Measurements from ENCODE around the gene TSC2.
A peak's percentile ranks its signal among the peaks of the same experiment; 100 is the strongest.
"Not testable (repeated sequence)": the region's sequence is repeated elsewhere in the genome, so short reads cannot be mapped to it uniquely, and the experiment has no call there.

TSC2 gene

DNA sequence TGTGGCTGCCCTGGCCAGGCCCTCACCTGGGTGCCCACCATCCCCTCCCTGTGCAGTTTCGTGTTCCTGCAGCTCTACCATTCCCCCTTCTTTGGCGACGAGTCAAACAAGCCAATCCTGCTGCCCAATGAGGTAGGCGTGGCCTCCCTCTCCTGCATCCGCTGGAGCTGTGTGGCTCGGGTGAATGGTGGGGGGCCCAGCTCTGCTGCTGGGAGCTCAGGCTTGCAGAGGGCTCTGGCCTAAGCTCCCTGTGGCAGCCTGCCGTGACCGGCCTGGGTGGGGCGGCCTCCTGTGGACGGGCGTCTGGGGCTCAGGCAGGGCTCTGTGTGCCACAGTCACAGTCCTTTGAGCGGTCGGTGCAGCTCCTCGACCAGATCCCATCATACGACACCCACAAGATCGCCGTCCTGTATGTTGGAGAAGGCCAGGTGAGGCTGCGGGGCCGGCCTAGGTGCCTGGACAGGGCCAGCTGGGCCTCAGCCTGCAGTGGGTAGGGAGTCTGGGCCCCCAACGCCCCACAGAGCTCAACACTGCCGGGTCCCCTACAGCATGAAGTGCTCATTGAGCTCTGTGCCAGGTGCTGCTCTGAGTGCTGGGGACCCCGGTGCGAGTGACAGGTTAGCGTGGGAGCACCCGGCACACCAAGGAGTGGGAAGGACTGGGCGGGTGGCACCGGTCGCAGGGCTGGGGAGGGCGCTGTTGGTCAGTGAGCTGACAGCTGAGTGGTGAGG, 37.3 kb downstream of the TSC2 start:
- DNase-seq (ENCODE audit: low read depth in 2 of 3, low spot score in 1 of 3), result no peak

DNA sequence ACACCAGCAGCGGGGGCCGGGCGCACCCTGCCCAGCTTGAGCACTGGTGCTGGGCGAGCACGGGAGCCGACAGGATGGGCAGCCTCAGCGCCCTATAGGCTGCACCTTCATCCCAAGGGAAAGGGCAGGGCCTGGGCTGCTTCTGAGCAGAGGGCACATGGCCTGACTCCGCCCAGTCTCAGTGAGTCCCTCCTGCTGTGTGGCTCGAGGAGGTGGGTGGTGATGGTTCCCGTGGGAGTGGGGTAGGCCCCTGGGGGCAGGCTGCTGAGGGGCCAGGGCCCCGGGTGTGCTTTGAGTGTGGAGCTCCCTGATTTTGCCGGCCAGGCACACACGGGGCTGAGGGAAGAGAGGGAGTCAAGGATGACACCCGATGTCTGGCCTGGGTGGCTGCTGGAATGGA, 37.9 kb downstream of the TSC2 start:
- DNase-seq (ENCODE audit: low read depth in 2 of 3, low spot score in 1 of 3), result no peak

DNA sequence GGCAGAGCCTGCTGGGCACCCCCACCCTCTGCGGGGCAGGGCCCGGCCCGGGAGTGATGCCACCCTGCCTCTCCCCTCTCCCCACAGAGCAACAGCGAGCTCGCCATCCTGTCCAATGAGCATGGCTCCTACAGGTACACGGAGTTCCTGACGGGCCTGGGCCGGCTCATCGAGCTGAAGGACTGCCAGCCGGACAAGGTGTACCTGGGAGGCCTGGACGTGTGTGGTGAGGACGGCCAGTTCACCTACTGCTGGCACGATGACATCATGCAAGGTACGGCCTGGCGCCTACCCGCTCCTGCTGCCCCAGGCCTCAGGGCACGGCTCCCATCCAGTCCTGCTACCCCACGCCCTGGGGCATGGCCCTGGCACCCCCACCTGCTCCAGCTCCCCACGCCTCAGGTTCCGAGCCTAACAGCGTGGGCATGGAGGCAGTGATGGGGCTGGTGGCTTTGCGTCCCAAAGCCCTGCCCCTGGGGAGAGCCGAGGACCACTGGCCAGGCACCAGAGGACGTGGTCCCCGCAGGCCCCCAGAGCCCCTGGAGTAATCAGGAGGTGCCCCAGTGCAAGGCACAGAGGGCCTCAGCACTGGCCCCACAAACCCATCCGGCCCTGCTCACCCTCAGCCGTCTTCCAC, 38.4 kb downstream of the TSC2 start:
- DNase-seq (ENCODE audit: low read depth in 2 of 3, low spot score in 1 of 3), result no peak

DNA sequence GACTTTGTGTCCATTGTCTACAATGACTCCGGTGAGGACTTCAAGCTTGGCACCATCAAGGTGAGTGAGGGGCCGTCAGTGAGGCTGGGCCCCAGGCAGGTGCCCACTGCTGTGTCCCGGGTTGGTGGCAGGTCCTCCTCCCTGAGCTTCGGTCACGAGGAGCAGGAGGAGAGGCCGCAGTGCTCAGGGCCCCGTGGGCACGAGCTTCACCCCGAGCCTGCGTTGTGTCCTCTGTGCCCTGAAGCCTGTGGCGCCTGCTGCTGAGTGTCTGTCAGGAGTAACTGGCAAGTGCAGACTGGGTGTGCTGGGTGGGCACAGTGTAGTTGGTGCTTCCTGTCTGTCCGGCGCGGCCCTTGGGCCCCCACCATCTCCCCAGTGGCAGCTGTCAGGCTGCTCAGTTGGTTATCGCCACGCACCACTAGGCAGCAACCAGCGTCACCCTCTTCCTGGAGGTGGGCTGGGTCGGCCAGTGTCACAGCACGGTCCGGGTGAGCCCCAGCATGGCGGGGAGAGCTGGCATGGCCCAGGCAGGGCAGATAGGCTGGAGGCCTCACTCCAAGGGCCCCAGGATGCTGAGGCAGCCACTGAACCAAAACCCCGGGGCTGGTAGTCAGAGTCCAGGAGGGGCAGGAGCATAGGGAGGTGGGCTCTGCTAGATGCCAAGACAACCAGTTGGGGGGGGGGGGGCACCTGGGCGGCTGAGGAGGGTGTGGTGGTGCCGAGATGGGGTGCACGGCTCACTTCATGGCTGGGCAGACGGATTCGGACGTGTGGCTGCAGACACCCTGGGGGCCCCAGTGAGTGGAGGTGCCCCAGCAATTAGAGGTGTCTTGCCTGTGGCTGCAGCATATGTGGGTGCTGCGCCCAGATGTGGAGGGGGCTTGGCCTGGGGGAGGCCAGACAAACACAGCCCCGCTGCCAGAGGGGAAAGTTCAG, 39.3 kb downstream of the TSC2 start:
- DNase-seq (ENCODE audit: low read depth in 2 of 3, low spot score in 1 of 3), result no peak

DNA sequence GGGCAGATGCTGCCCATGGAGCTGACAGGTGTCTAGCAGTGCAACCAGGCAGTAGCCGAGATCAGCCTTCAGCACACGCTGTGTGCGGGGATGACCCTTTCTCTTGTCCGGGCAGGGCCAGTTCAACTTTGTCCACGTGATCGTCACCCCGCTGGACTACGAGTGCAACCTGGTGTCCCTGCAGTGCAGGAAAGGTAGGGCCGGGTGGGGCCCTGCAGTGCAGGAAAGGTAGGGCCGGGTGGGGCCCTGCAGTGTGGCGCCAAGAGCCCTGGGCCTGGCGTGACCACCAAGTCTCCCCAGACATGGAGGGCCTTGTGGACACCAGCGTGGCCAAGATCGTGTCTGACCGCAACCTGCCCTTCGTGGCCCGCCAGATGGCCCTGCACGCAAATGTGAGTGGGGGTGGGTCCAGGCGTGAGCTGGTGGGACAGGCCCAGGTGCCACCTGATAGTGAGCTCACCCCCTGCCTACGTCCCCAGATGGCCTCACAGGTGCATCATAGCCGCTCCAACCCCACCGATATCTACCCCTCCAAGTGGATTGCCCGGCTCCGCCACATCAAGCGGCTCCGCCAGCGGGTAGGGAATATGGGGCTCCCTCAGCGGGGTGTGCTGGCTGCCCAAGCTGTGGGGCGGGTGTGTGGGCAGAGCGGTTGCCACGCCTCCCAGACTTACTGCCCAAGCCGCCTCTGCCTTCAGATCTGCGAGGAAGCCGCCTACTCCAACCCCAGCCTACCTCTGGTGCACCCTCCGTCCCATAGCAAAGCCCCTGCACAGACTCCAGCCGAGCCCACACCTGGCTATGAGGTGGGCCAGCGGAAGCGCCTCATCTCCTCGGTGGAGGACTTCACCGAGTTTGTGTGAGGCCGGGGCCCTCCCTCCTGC, 40.2 kb downstream of the TSC2 start:
- no peak for DNase-seq (ENCODE audit: low read depth in 2 of 3, low spot score in 1 of 3)

DNA sequence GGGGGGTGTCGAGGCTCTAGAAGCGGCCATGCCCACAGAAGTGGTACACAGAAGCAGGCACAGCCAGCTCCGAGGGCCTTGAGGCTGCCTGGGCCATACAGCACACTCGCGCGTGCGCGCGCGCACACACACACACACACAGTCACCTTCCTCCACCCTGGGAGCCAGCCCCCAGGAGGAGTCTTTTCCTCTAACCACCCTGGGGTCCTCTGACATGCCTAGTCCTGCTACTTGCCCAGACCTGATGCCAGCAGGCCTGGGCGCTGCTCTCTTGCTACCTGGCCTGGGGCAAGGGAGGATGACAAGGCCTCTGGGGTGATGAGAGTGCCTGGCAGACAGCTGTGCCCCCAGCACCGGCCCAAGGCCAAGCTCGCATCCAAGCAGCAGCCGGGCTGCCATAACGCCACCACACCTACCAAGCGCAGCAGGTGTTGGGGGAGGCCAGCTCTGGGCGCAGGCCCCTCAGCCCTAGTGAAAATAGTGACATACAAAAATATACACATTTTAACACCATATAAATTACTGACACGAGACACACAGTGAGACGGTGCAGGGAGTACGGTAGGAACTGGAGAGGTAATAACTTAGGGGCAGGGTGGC, 41.1 kb downstream of the TSC2 start:
- no peak for DNase-seq (ENCODE audit: low read depth in 2 of 3, low spot score in 1 of 3)

DNA sequence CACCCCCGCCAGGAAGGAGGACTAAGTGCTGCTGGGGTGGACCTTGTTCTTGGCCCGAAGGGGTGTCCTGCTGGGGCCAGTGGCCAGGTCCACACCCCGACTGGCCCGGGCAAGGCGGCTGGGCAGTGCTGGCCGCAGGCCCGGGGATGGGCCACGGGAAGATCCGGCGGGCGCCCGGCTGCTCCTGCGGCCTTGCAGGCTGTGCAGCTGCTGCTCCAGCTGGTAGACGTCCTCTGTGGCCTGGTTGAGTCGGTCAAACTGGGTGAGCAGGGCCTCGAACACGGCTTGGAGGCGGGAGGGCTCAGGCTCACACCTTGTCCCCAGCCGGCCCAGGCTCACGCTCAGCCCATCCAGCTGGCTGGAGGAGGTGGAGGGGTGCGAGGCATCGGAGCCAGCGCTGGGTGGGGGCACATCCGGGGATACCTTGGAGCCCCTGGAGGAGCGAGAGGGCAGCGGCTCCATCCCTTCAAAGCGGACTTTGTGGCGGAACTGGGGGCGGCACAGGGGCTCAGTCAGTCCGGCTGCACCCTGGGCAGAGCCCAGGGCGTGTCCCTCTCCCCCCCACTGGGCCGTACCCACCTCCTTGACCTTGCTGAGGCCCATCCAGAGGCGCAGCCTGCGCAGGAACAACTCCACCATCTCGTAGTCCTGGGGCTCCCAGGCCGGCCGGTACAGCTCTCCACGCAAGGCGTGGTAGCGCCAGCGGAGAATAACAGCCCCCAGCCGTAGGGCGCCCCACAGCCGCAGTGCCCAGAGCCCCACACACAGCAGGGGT, 42.1 kb downstream of the TSC2 start:
- DNase-seq (ENCODE audit: low read depth in 2 of 3, low spot score in 1 of 3), result no peak

DNA sequence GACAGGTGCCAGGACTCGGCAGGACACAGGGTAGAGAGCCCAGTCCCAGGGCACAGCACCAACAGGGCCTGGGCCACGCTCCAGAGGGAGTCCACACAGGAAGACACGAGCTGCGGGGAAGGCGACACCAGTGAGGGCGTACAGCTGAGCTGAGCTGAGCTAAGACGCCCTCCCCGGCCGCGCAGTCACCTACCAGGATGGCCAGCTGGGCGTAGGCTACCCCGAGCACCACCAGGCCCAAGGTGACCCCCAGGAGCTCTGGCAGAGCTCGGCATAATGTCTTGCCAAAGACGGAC, 42.6 kb downstream of the TSC2 start:
- no peak for DNase-seq (ENCODE audit: low read depth in 2 of 3, low spot score in 1 of 3)

DNA sequence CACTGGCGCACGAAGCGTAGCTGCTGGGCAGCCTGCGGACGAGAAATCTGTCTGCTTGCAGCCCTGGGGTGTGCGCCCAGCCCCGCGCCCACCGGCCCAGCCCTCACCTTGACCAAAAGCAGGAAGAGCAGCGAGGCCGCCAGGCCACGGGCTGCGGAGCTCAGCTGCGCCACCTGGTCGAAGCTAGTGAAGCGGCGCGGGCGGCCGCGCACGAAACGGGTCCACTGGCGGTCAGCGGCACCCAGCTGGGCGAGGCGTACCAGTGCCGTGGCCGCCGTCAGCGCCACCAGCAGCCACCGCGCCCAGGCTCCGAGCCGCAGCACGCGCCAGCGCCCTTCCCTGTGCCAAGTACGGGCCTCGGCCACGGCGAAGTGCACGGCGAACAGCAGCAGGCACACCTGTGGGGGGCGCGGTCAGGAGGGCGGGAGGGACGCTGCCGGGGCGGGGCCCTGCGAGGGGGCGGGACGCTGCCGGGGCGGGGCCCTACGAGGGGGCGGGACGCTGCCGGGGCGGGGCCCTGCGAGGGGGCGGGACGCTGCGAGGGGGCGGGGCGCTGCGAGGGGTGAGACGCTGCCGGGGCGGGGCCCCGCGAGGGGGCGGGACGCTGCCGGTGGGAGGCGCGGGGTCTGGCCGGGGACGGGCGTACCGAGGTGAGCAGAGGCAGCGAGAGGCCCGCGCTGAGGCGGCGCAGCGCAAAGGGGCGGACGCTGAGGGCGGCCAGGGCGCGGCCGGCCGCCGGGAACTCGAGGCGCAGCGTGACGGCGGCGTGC, 43.2 kb downstream of the TSC2 start:
- DNase-seq (ENCODE audit: low read depth in 2 of 3, low spot score in 1 of 3), result peak in 2 of 3 donors; percentile 6 to 21

DNA sequence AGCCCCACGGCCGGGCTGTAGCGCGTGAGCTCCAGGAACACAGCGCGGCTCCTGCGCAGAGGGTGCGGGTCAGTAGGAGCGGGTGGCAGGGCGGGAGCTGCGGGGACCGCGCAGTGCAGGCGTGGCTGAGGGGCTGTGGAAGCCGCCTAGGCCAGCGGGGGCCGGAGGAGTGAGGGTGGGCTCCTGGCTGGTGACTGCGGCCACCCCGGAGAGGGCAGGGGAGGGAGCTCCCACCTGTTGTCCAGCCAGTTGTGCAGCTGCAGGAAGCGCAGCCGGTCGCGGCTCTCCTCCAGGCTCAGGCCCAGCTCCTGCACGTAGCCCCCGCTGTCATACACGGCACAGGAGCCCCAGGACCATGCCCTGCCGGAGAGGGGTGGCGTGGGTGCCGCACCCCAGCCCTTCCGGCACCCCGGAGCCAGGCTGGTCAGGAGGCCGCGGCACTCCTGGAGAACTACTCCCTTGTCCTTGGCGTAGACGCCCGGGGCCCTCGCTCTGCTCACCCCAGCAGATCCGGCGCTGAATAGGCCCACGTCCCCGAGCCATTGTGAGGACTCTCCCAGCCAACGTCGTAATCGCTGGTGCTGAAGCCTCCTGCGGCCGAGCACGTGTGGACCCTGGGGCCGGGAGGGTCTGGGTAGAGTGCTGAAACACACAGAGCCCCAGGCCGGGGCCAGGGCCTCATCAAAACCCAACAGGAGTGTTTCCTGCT, 43.9 kb downstream of the TSC2 start:
- DNase-seq (ENCODE audit: low read depth in 2 of 3, low spot score in 1 of 3), result no peak

DNA sequence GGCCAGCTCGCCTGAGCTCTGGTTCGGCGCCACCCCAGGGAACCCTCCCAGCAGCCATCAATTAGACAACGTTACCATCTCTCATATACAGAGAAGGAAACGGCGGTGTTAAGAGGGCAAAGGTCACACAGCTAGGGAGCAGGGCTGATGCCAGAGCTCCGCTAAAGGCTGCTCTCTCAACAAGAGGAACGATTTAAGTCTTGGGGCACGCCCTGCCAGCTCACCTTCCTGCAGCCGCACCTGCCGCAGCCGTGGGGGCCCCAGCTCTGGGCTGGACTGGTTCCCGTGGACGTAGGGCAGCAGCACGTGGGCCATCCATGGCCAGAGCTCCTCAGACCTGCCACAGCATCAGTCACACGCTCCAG, 44.5 kb downstream of the TSC2 start:
- DNase-seq (ENCODE audit: low read depth in 2 of 3, low spot score in 1 of 3), result no peak

DNA sequence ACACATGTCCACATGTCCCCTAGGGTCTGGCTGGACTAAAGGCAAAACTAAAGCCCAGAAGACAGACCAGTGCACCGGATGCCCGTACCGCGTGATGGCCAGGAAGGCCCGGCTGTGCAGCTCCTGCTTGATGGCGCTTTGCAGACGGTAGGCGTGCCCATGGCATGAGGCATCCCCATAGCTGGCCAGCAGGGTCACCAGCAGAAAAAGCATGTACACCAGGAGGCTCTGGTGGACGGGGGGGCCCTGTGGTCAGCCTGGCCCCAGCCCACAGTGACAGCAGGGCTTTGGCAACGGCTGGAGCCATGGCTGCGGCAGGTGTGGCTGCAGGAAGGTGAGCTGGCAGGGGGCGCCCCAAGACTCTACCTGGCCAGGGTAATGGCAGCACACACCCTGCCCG, 45.1 kb downstream of the TSC2 start:
- DNase-seq (ENCODE audit: low read depth in 2 of 3, low spot score in 1 of 3), result no peak

DNA sequence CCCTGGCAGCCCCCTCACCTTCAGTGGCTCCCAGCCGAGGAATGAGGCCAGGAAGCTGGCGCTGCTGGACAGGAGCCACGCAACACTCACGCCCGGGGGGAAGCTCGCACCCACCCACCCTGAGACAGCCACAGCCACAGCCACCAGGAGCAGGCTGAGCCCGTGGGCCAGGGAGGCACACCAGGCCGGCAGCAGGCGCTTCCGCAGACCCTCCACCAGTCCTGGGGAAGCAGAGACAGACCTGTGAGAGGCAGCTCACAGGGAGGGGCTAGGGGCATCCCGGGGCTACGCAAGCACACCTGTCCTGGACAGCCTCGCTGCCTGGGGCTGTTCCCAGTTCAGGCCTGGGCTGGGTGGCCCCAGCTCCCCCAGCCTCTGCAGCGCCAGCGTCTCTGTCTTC, 46.0 kb downstream of the TSC2 start:
- no peak for DNase-seq (ENCODE audit: low read depth in 2 of 3, low spot score in 1 of 3)

DNA sequence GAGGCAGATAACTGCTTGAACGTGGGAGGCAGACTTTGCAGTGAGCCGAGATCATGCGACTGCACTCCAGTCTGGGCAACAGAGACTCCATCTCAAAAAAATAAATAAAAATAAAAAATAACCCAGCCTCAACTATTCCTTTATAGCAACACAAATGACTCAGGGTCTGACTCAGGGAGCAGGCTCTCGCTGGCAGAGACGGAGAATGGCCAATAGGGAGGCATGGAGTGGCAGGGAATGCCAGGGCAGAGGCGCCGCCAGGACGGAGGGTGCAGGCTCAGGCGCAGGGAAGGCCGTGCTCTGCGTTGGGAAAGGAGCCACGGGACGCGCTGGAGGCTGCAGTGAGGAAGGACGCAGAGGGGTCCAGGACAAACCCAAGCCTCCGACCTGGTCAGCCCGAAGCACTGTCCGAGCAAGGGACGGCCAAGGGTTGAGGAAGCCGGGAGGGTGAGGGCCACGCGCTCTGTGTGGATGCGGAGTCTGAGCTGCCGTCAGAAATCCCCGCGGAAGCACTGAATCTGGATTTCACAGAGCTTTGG, 47.6 kb downstream of the TSC2 start:
- DNase-seq (ENCODE audit: low read depth in 2 of 3, low spot score in 1 of 3), result no peak

DNA sequence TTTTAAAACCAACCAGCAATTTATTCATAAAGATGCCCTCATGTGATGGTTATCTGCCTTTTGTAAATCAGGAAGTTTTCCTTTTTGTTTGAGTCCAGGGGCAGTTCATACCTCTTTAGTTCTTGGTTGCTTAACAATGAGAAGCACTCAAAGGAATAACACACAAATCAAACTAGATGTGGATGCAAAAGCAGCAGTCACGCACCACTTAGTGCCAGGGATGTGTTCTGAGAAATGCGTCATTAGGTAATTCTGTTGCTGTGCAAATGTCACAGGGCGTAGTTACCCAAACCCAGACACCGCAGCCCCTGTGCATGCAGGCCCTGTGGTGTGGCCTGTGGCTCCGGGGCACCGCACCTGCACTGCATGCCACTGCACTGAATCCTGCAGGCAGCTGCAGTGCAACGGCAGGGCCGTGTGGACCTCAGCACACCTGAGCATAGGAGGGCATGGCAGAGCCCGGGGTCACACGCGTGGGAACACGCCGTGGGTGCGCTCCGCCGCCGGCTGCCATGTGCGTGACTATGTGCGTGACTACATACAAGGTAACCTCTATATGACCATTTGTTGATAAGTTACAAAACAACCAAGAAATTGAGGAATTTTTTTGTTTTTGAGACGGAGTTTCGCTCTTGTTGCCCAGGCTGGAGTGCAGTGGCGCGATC, 48.3 kb downstream of the TSC2 start:
- no peak for DNase-seq (ENCODE audit: low read depth in 2 of 3, low spot score in 1 of 3)

DNA sequence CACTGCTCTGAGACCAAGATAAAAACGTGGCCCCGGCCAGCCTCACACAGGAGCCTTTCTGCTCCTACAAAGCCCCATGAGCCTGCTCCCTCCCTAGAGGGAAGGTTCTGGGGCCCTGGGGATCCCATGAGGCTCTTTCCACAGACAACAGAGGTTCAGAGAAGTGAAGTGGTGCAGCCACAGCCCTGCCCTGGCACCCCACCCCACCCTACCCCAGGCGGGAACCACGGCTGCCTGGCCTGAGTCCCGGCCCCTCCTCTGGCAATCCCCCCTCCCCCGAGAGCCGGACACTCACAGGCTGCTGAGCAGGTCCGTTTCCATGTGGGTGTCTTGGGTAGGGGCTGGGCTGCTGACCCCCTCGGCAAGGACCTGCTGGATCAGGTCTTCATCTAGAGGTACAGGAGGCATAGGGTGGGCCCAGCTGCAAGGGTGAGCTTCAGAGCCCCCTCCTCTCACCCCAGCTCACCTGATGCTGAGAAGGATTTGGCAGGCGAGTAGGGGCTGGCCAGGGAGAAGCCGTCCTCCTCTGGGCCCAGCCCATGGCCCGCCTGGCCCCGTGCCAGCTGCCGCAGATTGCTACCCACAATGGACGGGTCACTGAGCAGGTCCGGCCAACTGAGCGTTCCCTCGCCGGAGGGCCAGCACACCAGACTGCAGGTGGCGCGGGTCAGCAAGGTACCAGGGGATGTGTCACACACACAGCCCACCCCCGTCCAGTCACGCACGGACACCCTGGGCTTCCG, 49.2 kb downstream of the TSC2 start:
- DNase-seq (ENCODE audit: low read depth in 2 of 3, low spot score in 1 of 3), result no peak

DNA sequence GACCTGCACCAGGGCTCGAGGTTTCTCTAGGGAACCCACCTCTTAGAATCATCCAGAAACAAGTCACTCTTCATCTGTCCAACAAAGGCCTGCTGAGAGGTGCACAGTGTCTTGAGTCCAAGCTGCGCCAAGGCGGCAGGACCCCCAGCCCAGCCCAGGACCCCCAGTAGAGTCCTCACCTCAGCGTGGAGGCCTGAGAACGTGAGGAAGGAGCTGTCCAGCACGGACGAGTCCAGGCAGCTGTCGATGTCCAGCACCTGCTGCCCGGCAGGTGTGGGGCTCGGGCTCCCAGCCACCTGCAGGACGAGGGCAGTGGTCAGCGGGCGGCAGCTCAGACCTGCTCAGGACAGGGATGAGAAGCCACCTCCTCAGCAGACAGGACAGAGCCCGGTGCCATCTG, 49.9 kb downstream of the TSC2 start:
- DNase-seq (ENCODE audit: low read depth in 2 of 3, low spot score in 1 of 3), result not testable (repeated sequence)

All from stimulated activated CD4-positive, alpha-beta T cell treated with anti-CD3 and anti-CD28 coated beads, Interleukin-12 subunit alpha, Interleukin-12 subunit beta, amount 100 ng/mL, for 48 hours (primary cell).